HG02943 (cell line): Measurements from ENCODE around the gene TBX5.

Experiments
- ATAC-seq: cut with Tn5 transposase; IDR thresholded peaks from one replicate; pipeline ENCODE4 v1.9.1; 2021; ENCODE audit warnings: mild to moderate bottlenecking, low read depth, moderate library complexity; ENCODE audit not compliant: unreplicated experiment

The TBX5 gene

GRCh38 chr12:114405519-114406271 is at the start of gene TBX5:
TBX5 (minus strand) TSS chr12:114406144; CDS start chr12:114403898, 2,246 bp downstream.
- ATAC-seq, result no peak

GRCh38 chr12:114451657-114452056 is 45.7 kb upstream of the TBX5 start:
- no peak for ATAC-seq

GRCh38 chr12:114450515-114451300 is 44.8 kb upstream of the TBX5 start:
- no peak for ATAC-seq

GRCh38 chr12:114450019-114450418 is 44.1 kb upstream of the TBX5 start:
- no peak for ATAC-seq

- ATAC-seq, result no peak
Measured at GRCh38 chr12:114448618-114448933, 42.6 kb upstream of the TBX5 start.

- no peak for ATAC-seq
Measured at GRCh38 chr12:114447799-114448617, 42.1 kb upstream of the TBX5 start.

GRCh38 chr12:114447274-114447716 is 41.4 kb upstream of the TBX5 start:
- no peak for ATAC-seq

- no peak for ATAC-seq
Measured at GRCh38 chr12:114445401-114446323, 39.7 kb upstream of the TBX5 start.

GRCh38 chr12:114444422-114445279 is 38.7 kb upstream of the TBX5 start:
- ATAC-seq, result no peak

GRCh38 chr12:114443607-114444421 is 37.9 kb upstream of the TBX5 start:
- ATAC-seq, result no peak

- ATAC-seq, result no peak
Measured at GRCh38 chr12:114442578-114442977, 36.6 kb upstream of the TBX5 start.

- no peak for ATAC-seq
Measured at GRCh38 chr12:114441545-114441944, 35.6 kb upstream of the TBX5 start.

GRCh38 chr12:114441039-114441383 is 35.1 kb upstream of the TBX5 start:
- no peak for ATAC-seq

GRCh38 chr12:114440270-114441038 is 34.5 kb upstream of the TBX5 start:
- ATAC-seq, result no peak

GRCh38 chr12:114439817-114440216 is 33.9 kb upstream of the TBX5 start:
- ATAC-seq, result no peak

- ATAC-seq, result no peak
Measured at GRCh38 chr12:114439261-114439683, 33.3 kb upstream of the TBX5 start.

- no peak for ATAC-seq
Measured at GRCh38 chr12:114438635-114439256, 32.8 kb upstream of the TBX5 start.
